Choroid plexus epithelial cell (primary cell): Measurements from ENCODE around the gene IER5L.

ENCODE experiments used
- DNase-seq: peaks from one replicate; pipeline ENCODE4 v3.0.0-alpha.2; 2010; ENCODE audit warnings: low read depth
- H3K4me3 ChIP-seq: 2 replicates; pipeline ENCODE4 v1.5.1; 2011; ENCODE audit warnings: low read depth, mild to moderate bottlenecking, control low read depth, low read length, moderate library complexity
- TF ChIP-seq, protein P1 (sequence below): conservative IDR thresholded peaks from 2 replicates; pipeline ENCODE4 v1.5.1; 2011; ENCODE audit warnings: low read depth, mild to moderate bottlenecking, control low read depth, inconsistent platforms, low read length, moderate library complexity

The IER5L gene

DNA sequence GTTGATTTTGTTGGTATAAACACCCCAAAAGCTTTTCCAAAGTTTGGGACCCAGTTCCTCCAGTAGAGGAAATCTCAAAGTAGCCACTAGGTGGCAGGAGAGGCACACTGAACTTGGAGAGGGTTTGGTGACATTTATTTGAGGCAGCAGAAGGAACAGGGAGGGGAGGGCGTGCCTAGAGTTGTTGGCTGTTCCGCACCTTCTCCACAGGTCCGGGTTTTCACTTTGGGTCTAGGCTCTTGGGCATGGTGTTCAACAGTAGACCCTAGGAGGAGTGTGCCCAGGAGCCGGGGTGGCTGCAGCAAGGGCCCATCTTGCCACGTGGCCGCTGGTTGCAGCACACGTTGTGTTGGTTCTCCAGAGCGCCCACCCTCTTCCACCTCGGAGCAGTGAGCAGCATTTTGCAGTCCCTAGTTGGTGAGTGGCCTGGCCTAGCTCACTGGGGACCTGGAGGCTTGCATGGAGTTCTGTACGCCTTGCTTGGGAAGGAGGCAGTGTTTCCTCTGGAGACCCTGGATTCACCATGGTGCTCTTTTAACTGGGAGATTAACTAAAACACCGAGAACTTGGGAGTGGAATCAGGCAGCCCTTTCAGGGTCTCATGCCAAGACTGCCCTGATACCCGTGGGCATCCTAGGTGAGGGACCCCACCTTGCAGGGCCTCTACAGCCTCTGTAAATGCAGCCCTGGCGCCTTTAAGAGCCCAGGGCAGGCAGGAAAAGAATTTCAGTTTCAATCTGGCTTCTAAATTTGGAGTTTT, 38.6 kb downstream of the IER5L start:
- TF ChIP-seq, protein P1, sequence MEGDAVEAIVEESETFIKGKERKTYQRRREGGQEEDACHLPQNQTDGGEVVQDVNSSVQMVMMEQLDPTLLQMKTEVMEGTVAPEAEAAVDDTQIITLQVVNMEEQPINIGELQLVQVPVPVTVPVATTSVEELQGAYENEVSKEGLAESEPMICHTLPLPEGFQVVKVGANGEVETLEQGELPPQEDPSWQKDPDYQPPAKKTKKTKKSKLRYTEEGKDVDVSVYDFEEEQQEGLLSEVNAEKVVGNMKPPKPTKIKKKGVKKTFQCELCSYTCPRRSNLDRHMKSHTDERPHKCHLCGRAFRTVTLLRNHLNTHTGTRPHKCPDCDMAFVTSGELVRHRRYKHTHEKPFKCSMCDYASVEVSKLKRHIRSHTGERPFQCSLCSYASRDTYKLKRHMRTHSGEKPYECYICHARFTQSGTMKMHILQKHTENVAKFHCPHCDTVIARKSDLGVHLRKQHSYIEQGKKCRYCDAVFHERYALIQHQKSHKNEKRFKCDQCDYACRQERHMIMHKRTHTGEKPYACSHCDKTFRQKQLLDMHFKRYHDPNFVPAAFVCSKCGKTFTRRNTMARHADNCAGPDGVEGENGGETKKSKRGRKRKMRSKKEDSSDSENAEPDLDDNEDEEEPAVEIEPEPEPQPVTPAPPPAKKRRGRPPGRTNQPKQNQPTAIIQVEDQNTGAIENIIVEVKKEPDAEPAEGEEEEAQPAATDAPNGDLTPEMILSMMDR = peak; percentile 83
- DNase-seq = peak; percentile 91
- H3K4me3 ChIP-seq = peak overlapping the region; percentile 45

DNA sequence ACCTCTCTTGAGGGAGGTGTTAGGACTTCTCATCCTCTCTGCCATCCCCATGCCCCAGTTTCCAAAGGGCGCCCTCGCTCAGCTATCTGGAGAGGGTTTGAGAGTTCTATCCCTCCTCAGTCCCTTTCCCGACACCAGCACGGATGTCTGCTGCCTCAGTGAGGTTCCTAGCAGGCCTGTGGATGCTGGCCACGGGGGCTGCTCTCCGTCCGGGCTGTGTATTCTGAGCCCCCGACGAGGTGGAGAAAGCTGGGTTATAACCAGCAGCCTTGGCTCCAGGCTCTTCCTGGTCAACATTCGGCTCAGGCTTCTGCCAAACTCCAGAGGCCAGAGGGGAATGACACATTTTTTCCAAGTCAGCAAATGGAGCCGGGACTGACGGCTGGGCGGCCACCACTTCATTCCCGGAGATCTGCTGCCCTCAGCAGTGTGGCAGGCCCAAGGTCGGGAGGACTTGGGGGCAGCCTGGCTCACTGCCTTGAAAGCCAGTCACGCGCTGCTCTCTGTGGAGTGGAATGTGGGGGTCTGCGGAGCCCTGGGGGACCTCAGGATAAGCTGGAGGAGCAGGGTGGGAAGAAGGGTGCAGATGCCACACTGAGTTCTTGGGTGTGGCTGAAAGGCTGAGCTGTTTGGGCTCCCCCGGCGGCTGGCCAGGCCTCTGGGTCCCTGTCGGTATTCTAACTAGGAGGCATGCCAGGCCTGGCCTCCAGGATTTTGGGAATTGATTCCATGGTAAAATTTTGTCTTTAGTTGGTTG, 39.4 kb downstream of the IER5L start:
- DNase-seq = peak; percentile 36
- TF ChIP-seq, protein P1 = no peak
- H3K4me3 ChIP-seq = no peak overlapping the region

DNA sequence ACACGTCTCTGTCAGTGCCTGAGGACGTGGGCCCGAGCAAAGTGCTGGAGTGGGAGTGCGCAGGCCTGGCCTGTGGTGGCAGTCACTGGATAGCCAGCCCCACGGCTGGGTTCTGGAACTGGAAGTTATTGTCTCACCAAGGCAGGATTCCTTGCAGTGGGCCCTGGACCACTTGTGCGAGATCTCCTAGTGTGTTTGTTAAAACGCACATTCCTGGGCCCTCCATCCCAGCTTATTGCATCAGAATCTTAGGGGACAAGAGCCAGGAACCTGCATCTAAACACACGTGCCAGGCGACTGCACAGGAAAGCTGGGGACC, 40.0 kb downstream of the IER5L start:
- TF ChIP-seq, protein P1 = no peak
- no peak for DNase-seq

DNA sequence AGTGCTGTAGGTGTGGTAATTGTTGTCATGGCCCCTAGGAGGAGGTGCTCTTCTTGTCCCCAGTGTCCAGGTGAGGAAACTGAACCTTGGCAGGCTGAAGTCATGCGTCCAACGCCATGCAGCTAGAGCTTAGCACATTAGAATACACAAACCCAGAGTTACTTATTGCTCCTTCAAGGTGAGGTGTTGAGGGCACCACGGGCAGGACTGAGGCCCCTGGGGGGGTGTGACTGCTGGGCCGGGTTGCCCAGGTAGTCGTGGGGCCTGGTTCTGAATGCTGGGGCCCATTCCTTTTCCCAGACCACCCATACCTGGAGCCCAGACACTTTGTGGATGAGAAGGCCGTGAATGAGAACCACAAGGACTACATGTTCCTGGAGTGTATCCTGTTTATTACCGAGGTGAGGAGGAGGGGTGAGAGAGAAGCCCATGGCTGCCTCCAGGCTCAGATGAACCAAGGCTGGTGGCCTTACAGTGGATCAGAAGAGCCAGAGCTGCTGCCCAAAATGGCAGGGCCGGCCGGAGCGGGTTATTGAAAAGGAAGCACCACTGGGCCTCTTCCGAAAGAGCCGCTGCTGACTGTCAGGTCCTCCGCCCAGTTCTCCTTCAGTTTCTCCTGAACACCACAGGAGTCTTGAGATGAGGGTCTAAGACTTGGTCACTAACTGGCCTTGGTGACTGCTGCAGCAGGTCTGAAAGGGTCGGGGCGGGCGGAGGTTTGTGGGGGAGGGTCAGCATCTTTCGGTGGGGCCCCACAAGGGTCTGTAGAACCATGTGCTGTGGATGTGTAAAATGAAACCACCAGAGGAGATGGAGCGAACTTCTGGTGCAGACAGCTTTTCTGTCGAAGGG, 40.5 kb downstream of the IER5L start:
- no peak overlapping the region for H3K4me3 ChIP-seq
- TF ChIP-seq, protein P1 = no peak
- DNase-seq = no peak

More for the DNA sequence above, 40.0 kb downstream of the IER5L start:
- no peak overlapping the region for H3K4me3 ChIP-seq

DNA sequence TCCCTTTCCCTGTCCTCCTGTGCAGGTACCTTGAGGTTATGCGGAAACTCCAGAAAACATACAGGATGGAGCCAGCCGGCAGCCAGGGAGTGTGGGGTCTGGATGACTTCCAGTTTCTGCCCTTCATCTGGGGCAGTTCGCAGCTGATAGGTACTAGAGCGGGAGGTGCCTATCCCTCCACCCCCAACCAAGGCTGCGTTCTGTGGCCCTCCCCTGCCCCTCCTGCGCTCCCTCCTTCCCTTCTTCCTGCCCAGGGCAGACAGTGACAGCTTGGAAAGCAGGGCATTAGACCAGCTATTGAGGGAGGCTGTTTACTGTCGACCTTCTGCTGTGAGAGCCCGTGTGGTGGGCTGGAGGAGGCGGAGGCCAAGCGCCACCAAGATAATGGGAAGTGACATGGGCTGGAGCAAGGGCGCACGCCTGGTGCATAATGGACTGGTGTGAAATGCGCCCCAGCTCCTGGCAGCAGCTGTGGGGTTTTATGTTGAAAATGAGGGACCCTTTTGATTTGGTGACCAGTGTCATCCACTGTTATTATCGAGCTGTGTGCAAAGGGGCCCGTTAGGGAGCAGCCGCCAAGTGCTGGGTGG, 41.5 kb downstream of the IER5L start:
- H3K4me3 ChIP-seq = no peak overlapping the region
- TF ChIP-seq, protein P1 = no peak
- DNase-seq = no peak

DNA sequence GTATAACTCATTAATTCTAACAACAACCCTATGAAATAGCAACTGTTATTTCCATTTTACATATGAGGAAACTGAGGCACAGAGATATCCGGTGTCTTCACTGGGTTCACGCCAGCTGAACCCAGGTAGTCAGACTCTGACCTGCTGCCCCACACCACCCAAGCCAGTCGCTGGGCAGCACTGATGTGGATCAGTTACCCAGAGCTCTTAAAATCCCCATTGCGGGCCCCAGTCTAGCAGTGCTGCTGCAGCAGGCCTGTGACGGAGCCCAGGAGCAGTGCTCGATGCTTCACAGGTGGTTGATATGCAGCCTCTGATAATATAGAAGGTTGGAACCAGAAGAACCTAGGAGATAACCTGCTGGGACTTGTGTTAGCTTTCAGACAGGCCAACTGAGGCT, 42.6 kb downstream of the IER5L start:
- TF ChIP-seq, protein P1 = no peak
- no peak overlapping the region for H3K4me3 ChIP-seq
- no peak for DNase-seq
